Lower leg skin (tissue), 3 donors: ENCODE results near the gene BNIP5.

Source experiments
- POLR2A ChIP-seq, 2 donors: fragments of 450-650 bp; IDR thresholded peaks; one replicate each; pipeline ENCODE4 v1.6.1; 2016 to 2017; ENCODE audit warnings: antibody characterized with exemption in 2 of 2, mild to moderate bottlenecking in 1 of 2, moderate library complexity in 1 of 2
- TF ChIP-seq, protein P1 (sequence below), 3 donors: fragments of 450-650 bp; IDR thresholded peaks; one replicate each; pipeline ENCODE4 v1.5.1; 2016; ENCODE audit warnings: antibody characterized with exemption in 3 of 3, mild to moderate bottlenecking in 3 of 3, moderate library complexity in 2 of 3

DNA sequence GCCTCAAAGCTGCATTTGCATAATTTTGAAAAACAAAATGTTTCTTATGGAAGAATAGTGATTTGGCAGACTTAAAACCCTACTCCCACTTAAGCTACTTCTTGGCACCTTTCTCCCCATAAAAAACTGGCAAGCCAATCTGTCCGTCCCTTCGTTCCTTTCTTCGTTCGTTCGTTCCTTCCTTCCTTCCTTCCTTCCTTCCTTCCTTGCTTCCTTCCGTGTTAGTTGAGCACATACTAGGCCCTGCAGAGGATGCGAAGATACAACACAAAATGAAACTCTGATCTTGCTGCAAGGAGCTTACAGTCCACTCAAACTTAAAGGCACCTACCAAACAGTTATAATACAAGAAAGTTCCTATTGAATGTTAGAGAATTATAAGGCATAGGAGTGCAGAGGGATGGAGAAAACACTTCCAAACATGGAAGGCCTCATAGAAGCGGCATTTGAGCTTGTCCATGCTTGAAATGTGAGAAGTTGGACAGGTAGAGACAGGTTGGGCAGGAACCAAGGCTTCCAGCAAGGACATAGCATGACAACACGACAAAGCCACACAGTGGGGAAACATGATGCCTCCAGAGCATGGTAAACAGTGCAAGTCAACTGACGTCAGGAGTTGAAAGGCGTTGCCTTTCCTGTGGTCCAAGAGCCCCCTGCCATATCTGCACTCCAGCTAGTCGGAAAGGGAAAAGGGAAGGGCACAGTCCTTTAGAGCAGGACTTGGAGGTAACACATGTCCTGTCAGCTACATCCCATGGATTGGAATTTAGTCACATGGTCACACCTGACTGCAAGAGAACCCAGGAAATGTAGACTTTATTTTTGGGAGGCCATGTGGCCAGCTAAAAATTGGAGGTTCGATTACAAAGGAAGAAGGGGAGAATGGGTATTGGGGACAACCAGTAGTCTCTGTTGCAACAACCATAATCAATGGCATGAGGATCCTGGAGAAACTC, 59.8 kb downstream of the BNIP5 start:
- TF ChIP-seq, protein P1, sequence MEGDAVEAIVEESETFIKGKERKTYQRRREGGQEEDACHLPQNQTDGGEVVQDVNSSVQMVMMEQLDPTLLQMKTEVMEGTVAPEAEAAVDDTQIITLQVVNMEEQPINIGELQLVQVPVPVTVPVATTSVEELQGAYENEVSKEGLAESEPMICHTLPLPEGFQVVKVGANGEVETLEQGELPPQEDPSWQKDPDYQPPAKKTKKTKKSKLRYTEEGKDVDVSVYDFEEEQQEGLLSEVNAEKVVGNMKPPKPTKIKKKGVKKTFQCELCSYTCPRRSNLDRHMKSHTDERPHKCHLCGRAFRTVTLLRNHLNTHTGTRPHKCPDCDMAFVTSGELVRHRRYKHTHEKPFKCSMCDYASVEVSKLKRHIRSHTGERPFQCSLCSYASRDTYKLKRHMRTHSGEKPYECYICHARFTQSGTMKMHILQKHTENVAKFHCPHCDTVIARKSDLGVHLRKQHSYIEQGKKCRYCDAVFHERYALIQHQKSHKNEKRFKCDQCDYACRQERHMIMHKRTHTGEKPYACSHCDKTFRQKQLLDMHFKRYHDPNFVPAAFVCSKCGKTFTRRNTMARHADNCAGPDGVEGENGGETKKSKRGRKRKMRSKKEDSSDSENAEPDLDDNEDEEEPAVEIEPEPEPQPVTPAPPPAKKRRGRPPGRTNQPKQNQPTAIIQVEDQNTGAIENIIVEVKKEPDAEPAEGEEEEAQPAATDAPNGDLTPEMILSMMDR (IDR thresholded peaks at IDR 0.05): no peak
- no peak for TF ChIP-seq POLR2A (IDR thresholded peaks at IDR 0.05)
